ENCODE results near the gene CRELD2. TPM values are rescaled to one million over a fixed set of nuclear protein-coding genes. Genes with fewer than 3 reads are reported as not detected.

The CRELD2 gene
- total and polyA plus RNA-seq, 2 of the 4 experiments (the other 2 are of a cell fraction): 36.2 to 70.7 TPM

GRCh38 chr22:49966041-49966773 lies 47.8 kb downstream of the CRELD2 start:
- H4K91ac ChIP-seq (ENCODE audit: insufficient read depth, low read depth, low read length): no peak overlapping the region
- H4K5ac ChIP-seq (ENCODE audit: low read depth, low read length): no peak overlapping the region
- no peaks in the 10 kb centered on the region for H3K27me3 ChIP-seq (ENCODE audit: control insufficient read depth, insufficient read depth, low read length)
- H3K4me2 ChIP-seq (ENCODE audit: low read depth, low read length): peak overlapping the region; percentile 11; the same call in 1 of the 2 replicates
- H3K79me1 ChIP-seq (ENCODE audit: low read depth in 1 of 2, low read length in 2 of 2): peaks cover 15 to 52% of the 10 kb centered on the region in 2 experiments
- peak overlapping the region; percentile 26 for H3K27ac ChIP-seq (ENCODE audit: insufficient read depth, low read length)
- no peak overlapping the region for H3K18ac ChIP-seq (ENCODE audit: low read depth, low read length)
- no peak overlapping the region for H3K4me3 ChIP-seq (ENCODE audit: insufficient read depth, low read depth, low read length)
- 0 out of 2 replicates have a peak overlapping the region, but pooled peaks have one; percentile 17 for H2AK5ac ChIP-seq (ENCODE audit: low read depth, low read length)
- peaks cover 7% of the 10 kb centered on the region for H3K9me1 ChIP-seq (ENCODE audit: insufficient read depth, low read length)
- no peak overlapping the region for H3K56ac ChIP-seq (ENCODE audit: extremely low read depth, insufficient read depth, low read length)
- 0 out of 2 replicates have a peak overlapping the region, but pooled peaks have one; percentile 29 for H3K14ac ChIP-seq (replicated peaks; ENCODE audit: low read depth, low read length)
- no peak overlapping the region; the same call in 1 of the 2 replicates for H3K4ac ChIP-seq (ENCODE audit: low read depth, low read length)
- ATAC-seq (ENCODE audit: low read depth) (no peak), DNase-seq (no peak)
- H3K9me3 ChIP-seq (ENCODE audit: control insufficient read depth, insufficient read depth, low read length): no peaks in the 10 kb centered on the region
- H4K8ac ChIP-seq (ENCODE audit: low read depth in 2 of 2, low read length in 2 of 2): no peak overlapping the region; a peak in 1 of 4 replicates
- H2BK20ac ChIP-seq (ENCODE audit: low read depth, low read length): no peak overlapping the region
- dilution Hi-C loops (cut with HindIII; ENCODE audit: low sequenced_read_pairs, unreplicated experiment): no loop called here
- no peak overlapping the region for H3K23ac ChIP-seq (ENCODE audit: low read depth, low read length)
- 0 out of 2 replicates have a peak, but pooled peaks have one; percentile 10 for TF ChIP-seq POLR2A (IDR thresholded peaks at IDR 0.05; ENCODE audit: low read depth, low read length)
- no peak for TF ChIP-seq RCOR1 (IDR thresholded peaks at IDR 0.05; ENCODE audit: insufficient replicate concordance, low read length)
- ChIA-PET CTCF (interaction anchor here (0.5 kb wide), 1 partner anchor 47 kb away, joined by 3 read pairs; no protein-coding TSS in a partner anchor), POLR2A (ENCODE audit: unreplicated experiment) (no interaction called here)
- H2AFZ ChIP-seq (replicated peaks; ENCODE audit: low read length, poor library complexity): no peak overlapping the region
- H2BK15ac ChIP-seq (ENCODE audit: low read depth, low read length): no peak overlapping the region
- BruUV-seq (replicated peaks): no TSS peak
- peak overlapping the region; percentile 18; the same call in 1 of the 2 replicates for H3K9ac ChIP-seq (ENCODE audit: low read depth, low read length)
- peaks cover 30% of the 10 kb centered on the region for H3K36me3 ChIP-seq (ENCODE audit: control insufficient read depth, insufficient read depth, low read length)
- peak overlapping the region; percentile 78 for H2AK9ac ChIP-seq (replicated peaks; ENCODE audit: low read depth, low read length, poor library complexity)
- peaks cover 40% of the 10 kb centered on the region for H3K4me1 ChIP-seq (ENCODE audit: control insufficient read depth, insufficient read depth, low read length)
- intact Hi-C loops (cut with micrococcal nuclease): no loop called here
- in situ Hi-C loops (cut with MboI; ENCODE audit: low sequenced_read_pairs): no loop called here
- H2BK5ac ChIP-seq (ENCODE audit: low read depth, low read length, poor library complexity, severe bottlenecking): peak overlapping the region; percentile 22
- H4K20me1 ChIP-seq (ENCODE audit: insufficient read depth, low read length): peaks cover 34% of the 10 kb centered on the region
- H2BK120ac ChIP-seq (ENCODE audit: low read depth, low read length): no peak overlapping the region
- 96% methylated on average over 4 of the region's 11 CpGs; no CpG with 5 or more reads in 1 of the 2 experiments for WGBS, 2 experiments (ENCODE audit: extremely low coverage in 2 of 2, insufficient read length in 1 of 2)

Data from IMR-90 (cell line).